HG03378 (cell line): ENCODE data around the gene ANKRD13D.
"Not testable (repeated sequence)": the region's sequence is repeated elsewhere in the genome, so short reads cannot be mapped to it uniquely, and the experiment has no call there.

Source experiments
- ATAC-seq: cut with Tn5 transposase; IDR thresholded peaks from one replicate; pipeline ENCODE4 v1.9.1; 2021; ENCODE audit warnings: mild to moderate bottlenecking, moderate library complexity; ENCODE audit not compliant: unreplicated experiment

Gene ANKRD13D

GRCh38 chr11:67289226-67289650 is at the start of gene ANKRD13D:
TSS of gene ANKRD13D (plus strand) at chr11:67289303. CDS start at chr11:67289461, 158 bp downstream.
- peak; percentile 20 for ATAC-seq

- ATAC-seq: peak; percentile 73
These were observed 49.1 kb upstream of the ANKRD13D start for GRCh38 chr11:67239783-67240575.

GRCh38 chr11:67240576-67241389 is 48.3 kb upstream of the ANKRD13D start:
- peak; percentile 31 for ATAC-seq

GRCh38 chr11:67242548-67242947 is 46.6 kb upstream of the ANKRD13D start:
- ATAC-seq: no peak

- ATAC-seq: no peak
These were observed 46.1 kb upstream of the ANKRD13D start for GRCh38 chr11:67243051-67243450.

GRCh38 chr11:67245046-67245445 is 44.1 kb upstream of the ANKRD13D start:
- ATAC-seq: no peak

- no peak for ATAC-seq
These were observed 41.1 kb upstream of the ANKRD13D start for GRCh38 chr11:67247946-67248550.

- no peak for ATAC-seq
These were observed 40.5 kb upstream of the ANKRD13D start for GRCh38 chr11:67248653-67249052.

GRCh38 chr11:67250059-67251043 is 38.8 kb upstream of the ANKRD13D start:
- ATAC-seq: no peak

GRCh38 chr11:67251841-67252240 is 37.3 kb upstream of the ANKRD13D start:
- ATAC-seq: no peak

GRCh38 chr11:67252831-67253239 is 36.3 kb upstream of the ANKRD13D start:
- no peak for ATAC-seq

- ATAC-seq: no peak
These were observed 35.1 kb upstream of the ANKRD13D start for GRCh38 chr11:67253872-67254624.

- ATAC-seq: no peak
These were observed 34.3 kb upstream of the ANKRD13D start for GRCh38 chr11:67254798-67255197.

GRCh38 chr11:67255353-67255752 is 33.8 kb upstream of the ANKRD13D start:
- ATAC-seq: no peak

GRCh38 chr11:67255864-67256263 is 33.2 kb upstream of the ANKRD13D start:
- no peak for ATAC-seq

- ATAC-seq: no peak
These were observed 32.5 kb upstream of the ANKRD13D start for GRCh38 chr11:67256477-67257135.

GRCh38 chr11:67260406-67260805 is 28.7 kb upstream of the ANKRD13D start:
- no peak for ATAC-seq

- not testable (repeated sequence) for ATAC-seq
These were observed 28.0 kb upstream of the ANKRD13D start for GRCh38 chr11:67260885-67261639.

GRCh38 chr11:67261640-67261945 is 27.5 kb upstream of the ANKRD13D start:
- no peak for ATAC-seq
